IMR-90 (cell line): Measurements from ENCODE around the gene RHOBTB3. TPM values are rescaled to one million over a fixed set of nuclear protein-coding genes. Genes with fewer than 3 reads are reported as not detected.
A peak's percentile ranks its signal among the peaks of the same experiment; 100 is the strongest.

Source experiments
- ATAC-seq: fragments of 200-7000 bp; cut with Tn5 transposase; 2 replicates; pipeline ENCODE4 v1.9.1; 2020; ENCODE audit warnings: low read depth, mild to moderate bottlenecking, moderate library complexity
- BruUV-seq: library from RNA; stranded (reverse); fragments of 400-500 nt; replicated peaks from 2 replicates; lab custom pipeline; 2021; lab: Mats Ljungman, UMichigan
- CTCF ChIA-PET: fragments of 300-600 bp; formaldehyde crosslinking; extraction: SDS; loops from one replicate; lab custom pipeline; 2021; ENCODE audit warnings: antibody characterized with exemption; lab: Yijun Ruan, JAX
- POLR2A ChIA-PET: fragments of 300-600 bp; sonication (Branson Sonifier 250); formaldehyde crosslinking; loops from one replicate; lab custom pipeline; 2022; ENCODE audit warnings: antibody characterized with exemption; ENCODE audit not compliant: unreplicated experiment; lab: Charles Lee
- DNase-seq: peaks from one replicate; pipeline ENCODE4 v3.0.0; 2013
- H2AFZ ChIP-seq: replicated peaks from 2 replicates; pipeline ENCODE3; 2013; ENCODE audit warnings: low read length, mild to moderate bottlenecking; ENCODE audit not compliant: poor library complexity
- H2AK5ac ChIP-seq: 2 replicates; pipeline ENCODE4 v1.6.1; 2013; ENCODE audit warnings: low read depth, low read length, inconsistent platforms
- H2AK9ac ChIP-seq: replicated peaks from 2 replicates; pipeline ENCODE3; 2013; ENCODE audit warnings: mild to moderate bottlenecking, low read depth, low read length, moderate library complexity; ENCODE audit not compliant: poor library complexity
- H2BK120ac ChIP-seq: 2 replicates; pipeline ENCODE4 v1.6.1; 2013; ENCODE audit warnings: low read depth, low read length, inconsistent platforms
- H2BK15ac ChIP-seq: 3 replicates; pipeline ENCODE4 v1.6.1; 2013; ENCODE audit warnings: low read depth, low read length, inconsistent platforms
- H2BK20ac ChIP-seq: 2 replicates; pipeline ENCODE4 v1.6.1; 2013; ENCODE audit warnings: low read depth, mild to moderate bottlenecking, inconsistent platforms, low read length, moderate library complexity
- H2BK5ac ChIP-seq: 2 replicates; pipeline ENCODE4 v1.6.1; 2013; ENCODE audit warnings: mild to moderate bottlenecking, low read depth, low read length, inconsistent platforms; ENCODE audit not compliant: poor library complexity, severe bottlenecking
- H3K14ac ChIP-seq: replicated peaks from 2 replicates; pipeline ENCODE4 v1.6.1; 2013; ENCODE audit warnings: low read depth, low read length, inconsistent platforms
- H3K18ac ChIP-seq: 2 replicates; pipeline ENCODE4 v1.6.1; 2013; ENCODE audit warnings: low read depth, low read length, control low read depth
- H3K23ac ChIP-seq: 2 replicates; pipeline ENCODE4 v1.6.1; 2013; ENCODE audit warnings: low read depth, low read length, inconsistent platforms
- H3K27ac ChIP-seq: 2 replicates; pipeline ENCODE4 v1.5.1; 2013; ENCODE audit warnings: mild to moderate bottlenecking, control low read depth, low read length; ENCODE audit not compliant: insufficient read depth
- H3K27me3 ChIP-seq: 2 replicates; pipeline ENCODE4 v1.6.1; 2013; ENCODE audit warnings: low read length; ENCODE audit not compliant: control insufficient read depth, insufficient read depth
- H3K36me3 ChIP-seq: 2 replicates; pipeline ENCODE4 v1.6.1; 2013; ENCODE audit warnings: low read length, mixed read lengths; ENCODE audit not compliant: control insufficient read depth, insufficient read depth
- H3K4ac ChIP-seq: 2 replicates; pipeline ENCODE4 v1.6.1; 2013; ENCODE audit warnings: low read depth, low read length, inconsistent platforms
- H3K4me1 ChIP-seq: 2 replicates; pipeline ENCODE4 v1.6.1; 2013; ENCODE audit warnings: low read length, mixed read lengths; ENCODE audit not compliant: control insufficient read depth, insufficient read depth
- H3K4me2 ChIP-seq: 2 replicates; pipeline ENCODE4 v1.6.1; 2013; ENCODE audit warnings: low read depth, mild to moderate bottlenecking, control low read depth, low read length, moderate library complexity
- H3K4me3 ChIP-seq: 2 replicates; pipeline ENCODE4 v1.5.1; 2013; ENCODE audit warnings: low read depth, mild to moderate bottlenecking, control low read depth, low read length, moderate library complexity; ENCODE audit not compliant: insufficient read depth
- H3K56ac ChIP-seq: 2 replicates; pipeline ENCODE4 v1.6.1; 2013; ENCODE audit warnings: low read length, inconsistent platforms; ENCODE audit not compliant: insufficient read depth; ENCODE audit errors: extremely low read depth
- H3K79me1 ChIP-seq, 2 experiments: 2 replicates each; pipeline ENCODE4 v1.6.1; 2013; ENCODE audit warnings: low read length in 2 of 2, inconsistent platforms in 1 of 2, low read depth in 1 of 2
- H3K9ac ChIP-seq: 2 replicates; pipeline ENCODE4 v1.6.1; 2013; ENCODE audit warnings: low read depth, low read length, control low read depth
- H3K9me1 ChIP-seq: 2 replicates; pipeline ENCODE4 v1.6.1; 2013; ENCODE audit warnings: low read length, inconsistent platforms; ENCODE audit not compliant: insufficient read depth
- H3K9me3 ChIP-seq: 2 replicates; pipeline ENCODE4 v1.6.1; 2013; ENCODE audit warnings: low read length; ENCODE audit not compliant: control insufficient read depth, insufficient read depth
- H4K20me1 ChIP-seq: 2 replicates; pipeline ENCODE4 v1.6.1; 2013; ENCODE audit warnings: low read length, inconsistent platforms; ENCODE audit not compliant: insufficient read depth
- H4K5ac ChIP-seq: 2 replicates; pipeline ENCODE4 v1.6.1; 2013; ENCODE audit warnings: mild to moderate bottlenecking, low read depth, low read length, control low read depth
- H4K8ac ChIP-seq, 2 experiments: 2 replicates each; pipeline ENCODE4 v1.6.1; 2013; ENCODE audit warnings: low read depth in 2 of 2, low read length in 2 of 2, control low read depth in 1 of 2, inconsistent platforms in 1 of 2
- H4K91ac ChIP-seq: 2 replicates; pipeline ENCODE4 v1.6.1; 2013; ENCODE audit warnings: low read depth, low read length, inconsistent platforms; ENCODE audit not compliant: insufficient read depth
- BHLHE40 ChIP-seq: fragments of 150-350 bp; IDR thresholded peaks from 2 replicates; pipeline ENCODE4 v1.6.1; 2016; ENCODE audit warnings: mild to moderate bottlenecking, low read depth, low read length
- CEBPB ChIP-seq: IDR thresholded peaks from 2 replicates; pipeline ENCODE4 v1.6.1; 2012; ENCODE audit warnings: low read depth, low read length, improper control_type of control experiment
- CHD1 ChIP-seq: IDR thresholded peaks from 2 replicates; pipeline ENCODE4 v1.6.1; 2012; ENCODE audit warnings: low read depth, low read length, improper control_type of control experiment
- ELK1 ChIP-seq: fragments of 150-350 bp; IDR thresholded peaks from 2 replicates; pipeline ENCODE4 v1.6.1; 2016; ENCODE audit warnings: low read depth, mild to moderate bottlenecking, low read length, moderate library complexity, borderline replicate concordance
- MAZ ChIP-seq: IDR thresholded peaks from 2 replicates; pipeline ENCODE4 v1.6.1; 2012; ENCODE audit warnings: low read depth, mild to moderate bottlenecking, low read length, improper control_type of control experiment, moderate library complexity, borderline replicate concordance
- MXI1 ChIP-seq: IDR thresholded peaks from 2 replicates; pipeline ENCODE4 v1.6.1; 2012; ENCODE audit warnings: low read depth, mild to moderate bottlenecking, low read length, moderate library complexity, borderline replicate concordance
- POLR2A ChIP-seq: IDR thresholded peaks from 2 replicates; pipeline ENCODE4 v1.6.1; 2012; ENCODE audit warnings: mild to moderate bottlenecking, low read depth, low read length
- RAD21 ChIP-seq: IDR thresholded peaks from 2 replicates; pipeline ENCODE4 v1.6.1; 2012; ENCODE audit warnings: low read length, improper control_type of control experiment
- RFX5 ChIP-seq: IDR thresholded peaks from 2 replicates; pipeline ENCODE4 v1.8.0; 2012; ENCODE audit warnings: low read depth, mild to moderate bottlenecking, low read length, moderate library complexity
- USF2 ChIP-seq: fragments of 150-350 bp; IDR thresholded peaks from 2 replicates; pipeline ENCODE4 v1.6.1; 2017; ENCODE audit warnings: mild to moderate bottlenecking, antibody characterized with exemption, low read length, low read depth
- WGBS, 2 experiments: methylation state at CpG; one replicate each; pipeline versions ENCODE4 v1.1.5 to v1.1.7; 2013; ENCODE audit warnings: missing lambda C conversion rate in 2 of 2; ENCODE audit not compliant: insufficient read length in 1 of 2; ENCODE audit errors: extremely low coverage in 2 of 2; 5-methylcytosine and 5-hydroxymethylcytosine counted together
- dilution Hi-C: fragments of 300-500 bp; cut with HindIII; formaldehyde crosslinking; loops from one replicate; pipeline ENCODE4 v1.14.3; 2018; ENCODE audit warnings: low sequenced_read_pairs; ENCODE audit not compliant: unreplicated experiment
- in situ Hi-C: fragments of 300-500 bp; cut with MboI; formaldehyde crosslinking; loops from 3 replicates; pipeline ENCODE4 v1.14.3; 2019; ENCODE audit warnings: low sequenced_read_pairs, inconsistent platforms, mixed read lengths
- intact Hi-C: fragments of 100-400 bp; cut with micrococcal nuclease; formaldehyde crosslinking; loops from 2 replicates; pipeline ENCODE4 v1.10.0; 2022
- polyA plus RNA-seq, 3 experiments: library from polyadenylated mRNA; depleted of rRNA; stranded (reverse); fragments of >200 nt; gene quantifications; 2 replicates each; pipeline ENCODE4 v1.2.3, GENCODE V29; 2012; ENCODE audit warnings: low replicate concordance in 1 of 3
- total RNA-seq: library from RNA; depleted of rRNA; stranded (reverse); fragments of >200 nt; gene quantifications from 2 replicates; pipeline ENCODE4 v1.2.3, GENCODE V29; 2012

RHOBTB3 gene
- total and polyA plus RNA-seq, 2 of the 4 experiments (the other 2 are of a cell fraction): 117 to 447 TPM

- H2BK5ac ChIP-seq: no peak overlapping the region
- DNase-seq: no peak
- H3K14ac ChIP-seq: no peak overlapping the region
- no peak overlapping the region for H3K9ac ChIP-seq
- H2AK5ac ChIP-seq: no peak overlapping the region
- H2AK9ac ChIP-seq: no peak overlapping the region
- no peaks in the 10 kb centered on the region for H3K27me3 ChIP-seq
- no CpG with 5 or more reads among the region's 4 CpGs for WGBS, 2 experiments
- H2BK20ac ChIP-seq: no peak overlapping the region
- H3K23ac ChIP-seq: peak overlapping the region; percentile 20; the same call in 1 of the 2 replicates
- no peaks in the 10 kb centered on the region for H3K9me3 ChIP-seq
- ATAC-seq: no peak
- peaks cover 22% of the 10 kb centered on the region for H3K4me1 ChIP-seq
- BruUV-seq: no TSS peak
- no peak overlapping the region for H2BK15ac ChIP-seq
- no peak overlapping the region for H4K5ac ChIP-seq
- in situ Hi-C loops: no loop called here
- dilution Hi-C loops: no loop called here
- H2AFZ ChIP-seq: no peak overlapping the region
- H4K20me1 ChIP-seq: peaks cover 40% of the 10 kb centered on the region
- no peak overlapping the region for H3K18ac ChIP-seq
- H3K4me3 ChIP-seq: no peak overlapping the region
- H3K56ac ChIP-seq: no peak overlapping the region
- no peak overlapping the region for H3K27ac ChIP-seq
- H3K36me3 ChIP-seq: peaks cover 39% of the 10 kb centered on the region
- ChIA-PET CTCF (no interaction called here), POLR2A (interaction anchor here (0.6 kb wide), 1 partner anchor 27 kb away, joined by 7 read pairs; no protein-coding TSS in a partner anchor)
- no peak overlapping the region for H3K4ac ChIP-seq
- peaks cover 30 to 75% of the 10 kb centered on the region in 2 experiments for H3K79me1 ChIP-seq
- no peak overlapping the region for H4K8ac ChIP-seq
- H2BK120ac ChIP-seq: no peak overlapping the region
- intact Hi-C loops: no loop called here
- H4K91ac ChIP-seq: no peak overlapping the region
- no peak for TF ChIP-seq CEBPB
- no peak for TF ChIP-seq BHLHE40
- no peak for TF ChIP-seq CHD1
- no peak for TF ChIP-seq RAD21
- TF ChIP-seq USF2: no peak
- no peak for TF ChIP-seq ELK1
- TF ChIP-seq RFX5: no peak
- TF ChIP-seq MXI1: no peak
- TF ChIP-seq POLR2A: no peak
- TF ChIP-seq MAZ: no peak
- no peak overlapping the region for H3K4me2 ChIP-seq
- H3K9me1 ChIP-seq: peaks cover 23% of the 10 kb centered on the region
These were observed 85.6 kb downstream of the RHOBTB3 start for GRCh38 chr5:95816776-95817175.
